Left ventricle myocardium inferior (tissue), 1 donor: Measurements from ENCODE around the gene TSR1. TPM values are rescaled to one million over a fixed set of nuclear protein-coding genes. Genes with fewer than 3 reads are reported as not detected.

Source experiments
- DNase-seq: peaks from one replicate; pipeline ENCODE4 v3.0.0-alpha.2; 2020
- H3K27ac ChIP-seq: fragments of 200-600 bp; replicated peaks from 2 replicates; pipeline ENCODE4 v1.8.0; 2021
- H3K27me3 ChIP-seq: fragments of 200-600 bp; 2 replicates; pipeline ENCODE4 v1.8.0; 2021; ENCODE audit warnings: low read depth
- H3K36me3 ChIP-seq: fragments of 200-600 bp; 2 replicates; pipeline ENCODE4 v1.8.0; 2021
- H3K4me1 ChIP-seq: fragments of 200-600 bp; 2 replicates; pipeline ENCODE4 v1.8.0; 2021
- H3K4me3 ChIP-seq: fragments of 200-600 bp; 2 replicates; pipeline ENCODE4 v1.8.0; 2021; ENCODE audit warnings: mild to moderate bottlenecking, moderate library complexity
- H3K9me3 ChIP-seq: fragments of 200-600 bp; replicated peaks from 2 replicates; pipeline ENCODE4 v1.8.0; 2021
- CTCF ChIP-seq: fragments of 200-600 bp; IDR thresholded peaks from 2 replicates; pipeline ENCODE4 v1.8.0; 2021; ENCODE audit warnings: antibody characterized with exemption, mild to moderate bottlenecking, borderline replicate concordance
- intact Hi-C: fragments of 100-400 bp; cut with micrococcal nuclease; formaldehyde crosslinking; loops from one replicate; pipeline ENCODE4 v1.11.0; 2022
- long read RNA-seq: library from polyadenylated mRNA; unstranded; transcript quantifications from one replicate; pipeline ENCODE4 v2.0.0, GENCODE V29; 2021
- total RNA-seq: library from RNA; stranded (reverse); fragmentation: NEBNext Ultra II Directional; extraction: Animal tissue kit (Norgen Biotek cat#: 25700); gene quantifications from one replicate; pipeline ENCODE4 v1.2.1, GENCODE V29; 2021
- donor health status: DM: no; HTN: yes; CAD: no; lungs with severe emphysema.

TSR1 gene
- total RNA-seq: 19.0 TPM
- long read RNA-seq, full-length matches to known transcripts: 60 of 75 reads
- long read RNA-seq, partial matches to known transcripts: 7 of 75 reads
- long read RNA-seq, other reads (novel, unspliced or antisense): 8 of 75 reads

- H3K27ac ChIP-seq: peak within 1 kb of the TSS; percentile 90
- H3K9me3 ChIP-seq: no peaks in the 10 kb centered on the region
- peak; percentile 40 for TF ChIP-seq CTCF
- DNase-seq: peak; percentile 92
- intact Hi-C loops: no loop called here
- no peaks in the 10 kb centered on the region for H3K27me3 ChIP-seq
- H3K4me3 ChIP-seq: peak within 1 kb of the TSS; percentile 77
- H3K4me1 ChIP-seq: peaks cover 38% of the 10 kb centered on the region
- peaks cover 39% of the 10 kb centered on the region for H3K36me3 ChIP-seq
These were observed at the start of gene TSR1 for GRCh38 chr17:2336215-2336851. TSS of gene TSR1 (minus strand) at chr17:2336457. CDS start at chr17:2336427, 30 bp downstream.

- H3K27ac ChIP-seq: no peak overlapping the region
- H3K9me3 ChIP-seq: no peaks in the 10 kb centered on the region
- peaks cover 37% of the 10 kb centered on the region for H3K4me1 ChIP-seq
- peaks cover 37% of the 10 kb centered on the region for H3K36me3 ChIP-seq
- no peaks in the 10 kb centered on the region for H3K27me3 ChIP-seq
- no peak for DNase-seq
- H3K4me3 ChIP-seq: no peak overlapping the region
- intact Hi-C loops: no loop called here
- no peak for TF ChIP-seq CTCF
These were observed 49.3 kb upstream of the TSR1 start for GRCh38 chr17:2385240-2386210.

GRCh38 chr17:2384439-2385127 lies 48.3 kb upstream of the TSR1 start:
- Histone ChIP-seq H3K27ac (no peak overlapping the region), H3K4me1 (peaks cover 27% of the 10 kb centered on the region), H3K27me3 (no peaks in the 10 kb centered on the region), H3K4me3 (no peak overlapping the region), H3K9me3 (no peaks in the 10 kb centered on the region), H3K36me3 (peaks cover 47% of the 10 kb centered on the region)
- intact Hi-C loops: no loop called here
- no peak for TF ChIP-seq CTCF
- no peak for DNase-seq

- intact Hi-C loops: loop anchor here (2.0 kb wide), 1 partner anchor 33 kb away; no protein-coding TSS in a partner anchor
- no peak for TF ChIP-seq CTCF
- Histone ChIP-seq H3K27me3 (no peaks in the 10 kb centered on the region), H3K27ac (peak overlapping the region; percentile 38), H3K4me1 (peaks cover 24% of the 10 kb centered on the region), H3K9me3 (no peaks in the 10 kb centered on the region), H3K4me3 (no peak overlapping the region), H3K36me3 (peaks cover 56% of the 10 kb centered on the region)
- no peak for DNase-seq
These were observed 47.4 kb upstream of the TSR1 start for GRCh38 chr17:2383628-2384167.
